HEK293 (cell line): ENCODE measurements around the gene SYT4.
"Not testable (repeated sequence)": the region's sequence is repeated elsewhere in the genome, so short reads cannot be mapped to it uniquely, and the experiment has no call there.

ENCODE experiments used
- CTCF ChIA-PET: fragments of 350-600 bp; formaldehyde crosslinking; extraction: SDS; loops from one replicate; lab custom pipeline; 2021; ENCODE audit warnings: antibody characterized with exemption; lab: Yijun Ruan, JAX
- POLR2A ChIA-PET: fragments of 300-600 bp; formaldehyde crosslinking; extraction: SDS; loops from one replicate; lab custom pipeline; 2020; ENCODE audit warnings: antibody characterized with exemption, inconsistent platforms; lab: Yijun Ruan, JAX
- H3K27ac ChIP-seq: fragments of 200-500 bp; sonication (Bioruptor generic); 2 replicates; pipeline ENCODE4 v1.5.1; 2014; ENCODE audit warnings: low read depth, low read length, control low read depth, inconsistent platforms; ENCODE audit errors: extremely low read depth
- H3K36me3 ChIP-seq, 2 experiments: fragments of 200-500 bp in 1 of 2; sonication (Bioruptor generic) in 1 of 2; 1 replicate in 1 of 2; 2 replicates in 1 of 2; pipeline ENCODE4 v1.5.1; 2014 to 2017; ENCODE audit warnings: inconsistent platforms in 2 of 2, low read length in 2 of 2; ENCODE audit not compliant: control insufficient read depth in 2 of 2, insufficient read depth in 1 of 2
- H3K4me1 ChIP-seq: fragments of 200-500 bp; sonication (Bioruptor generic); 2 replicates; pipeline ENCODE4 v1.5.1; 2014; ENCODE audit warnings: mild to moderate bottlenecking, low read length, inconsistent platforms; ENCODE audit not compliant: control insufficient read depth, insufficient read depth
- H3K4me3 ChIP-seq: 2 replicates; pipeline ENCODE4 v1.5.1; 2011; ENCODE audit warnings: low read depth, mild to moderate bottlenecking, control low read depth, low read length, moderate library complexity
- H3K9me3 ChIP-seq: fragments of 200-500 bp; sonication (Bioruptor generic); 2 replicates; pipeline ENCODE4 v1.5.1; 2014; ENCODE audit warnings: low read depth, low read length, inconsistent platforms; ENCODE audit not compliant: control insufficient read depth, insufficient read depth
- BCL11B ChIP-seq: fragments of 450-650 bp; formaldehyde crosslinking; IDR thresholded peaks from 2 replicates; pipeline ENCODE4 v1.5.1; 2016; ENCODE audit warnings: low read depth, missing biosample characterization, missing genetic modification characterization
- HOXC10 ChIP-seq: sonication (generic); formaldehyde crosslinking; IDR thresholded peaks from 2 replicates; pipeline ENCODE4 v1.8.1; 2023; ENCODE audit warnings: mild to moderate bottlenecking, missing genetic modification reagents
- KLF8 ChIP-seq: fragments of 450-650 bp; formaldehyde crosslinking; IDR thresholded peaks from 2 replicates; pipeline ENCODE4 v1.5.1; 2016; ENCODE audit warnings: missing biosample characterization, missing genetic modification characterization
- ZFP37 ChIP-seq: fragments of 450-650 bp; formaldehyde crosslinking; IDR thresholded peaks from 2 replicates; pipeline ENCODE4 v1.5.1; 2016; ENCODE audit warnings: missing biosample characterization, missing genetic modification characterization
- ZFP69B ChIP-seq: fragments of 450-650 bp; formaldehyde crosslinking; IDR thresholded peaks from 2 replicates; pipeline ENCODE4 v1.5.1; 2016; ENCODE audit warnings: missing biosample characterization, missing genetic modification characterization
- ZNF184 ChIP-seq: fragments of 450-650 bp; IDR thresholded peaks from 2 replicates; pipeline ENCODE4 v1.5.1; 2018; ENCODE audit warnings: missing biosample characterization, mild to moderate bottlenecking, missing genetic modification characterization
- ZNF202 ChIP-seq: fragments of 450-650 bp; formaldehyde crosslinking; IDR thresholded peaks from 2 replicates; pipeline ENCODE4 v1.5.1; 2016; ENCODE audit warnings: missing biosample characterization, missing genetic modification characterization, borderline replicate concordance
- ZNF214 ChIP-seq: fragments of 450-650 bp; formaldehyde crosslinking; IDR thresholded peaks from 2 replicates; pipeline ENCODE4 v1.5.1; 2017; ENCODE audit warnings: missing biosample characterization, mild to moderate bottlenecking, missing genetic modification characterization, borderline replicate concordance
- ZNF341 ChIP-seq: fragments of 450-650 bp; formaldehyde crosslinking; IDR thresholded peaks from 2 replicates; pipeline ENCODE4; 2016; ENCODE audit warnings: low read depth, missing biosample characterization, missing genetic modification characterization
- ZNF37A ChIP-seq: fragments of 450-650 bp; IDR thresholded peaks from 2 replicates; pipeline ENCODE4 v1.5.1; 2018; ENCODE audit warnings: missing biosample characterization, missing genetic modification characterization
- ZNF426 ChIP-seq: fragments of 450-650 bp; formaldehyde crosslinking; IDR thresholded peaks from 2 replicates; pipeline ENCODE4 v1.5.1; 2017; ENCODE audit warnings: missing biosample characterization, missing genetic modification characterization, mild to moderate bottlenecking, inconsistent platforms, moderate library complexity
- ZNF521 ChIP-seq: fragments of 450-650 bp; formaldehyde crosslinking; IDR thresholded peaks from 2 replicates; pipeline ENCODE4 v1.5.1; 2017; ENCODE audit warnings: missing biosample characterization, mild to moderate bottlenecking, missing genetic modification characterization
- ZNF549 ChIP-seq: fragments of 450-650 bp; IDR thresholded peaks from 2 replicates; pipeline ENCODE4 v1.5.1; 2018; ENCODE audit warnings: missing biosample characterization, missing genetic modification characterization, mild to moderate bottlenecking, inconsistent platforms, moderate library complexity
- ZNF596 ChIP-seq: fragments of 450-650 bp; IDR thresholded peaks from 2 replicates; pipeline ENCODE4 v1.5.0; 2018; ENCODE audit warnings: missing biosample characterization, mild to moderate bottlenecking, missing genetic modification characterization, moderate library complexity
- ZNF621 ChIP-seq: fragments of 450-650 bp; formaldehyde crosslinking; IDR thresholded peaks from 2 replicates; pipeline ENCODE4 v1.5.1; 2017; ENCODE audit warnings: missing biosample characterization, missing genetic modification characterization
- ZNF658 ChIP-seq: fragments of 450-650 bp; formaldehyde crosslinking; IDR thresholded peaks from 2 replicates; pipeline ENCODE4; 2016; ENCODE audit warnings: missing biosample characterization, missing genetic modification characterization
- ZNF747 ChIP-seq: fragments of 450-650 bp; formaldehyde crosslinking; IDR thresholded peaks from 2 replicates; pipeline ENCODE4 v1.5.1; 2016; ENCODE audit warnings: missing biosample characterization, missing genetic modification characterization
- ZNF843 ChIP-seq: fragments of 450-650 bp; formaldehyde crosslinking; IDR thresholded peaks from 2 replicates; pipeline ENCODE4 v1.5.1; 2016; ENCODE audit warnings: missing biosample characterization, missing genetic modification characterization
- TF ChIP-seq, protein P1 (sequence below): fragments of 450-650 bp; formaldehyde crosslinking; IDR thresholded peaks from 2 replicates; pipeline ENCODE4 v1.5.1; 2016; ENCODE audit warnings: missing biosample characterization, missing genetic modification characterization
- TF ChIP-seq, protein P2 (sequence below): fragments of 450-650 bp; formaldehyde crosslinking; IDR thresholded peaks from 2 replicates; pipeline ENCODE4 v1.5.1; 2016; ENCODE audit warnings: missing biosample characterization, missing genetic modification characterization, borderline replicate concordance
- TF ChIP-seq, protein P3 (sequence below): fragments of 450-650 bp; formaldehyde crosslinking; IDR thresholded peaks from 2 replicates; pipeline ENCODE4 v1.5.1; 2017; ENCODE audit warnings: missing biosample characterization, missing genetic modification characterization
- TF ChIP-seq, protein P4 (sequence below): fragments of 450-650 bp; formaldehyde crosslinking; IDR thresholded peaks from 2 replicates; pipeline ENCODE4 v1.5.1; 2016; ENCODE audit warnings: missing biosample characterization, missing genetic modification characterization

SYT4 gene

DNA sequence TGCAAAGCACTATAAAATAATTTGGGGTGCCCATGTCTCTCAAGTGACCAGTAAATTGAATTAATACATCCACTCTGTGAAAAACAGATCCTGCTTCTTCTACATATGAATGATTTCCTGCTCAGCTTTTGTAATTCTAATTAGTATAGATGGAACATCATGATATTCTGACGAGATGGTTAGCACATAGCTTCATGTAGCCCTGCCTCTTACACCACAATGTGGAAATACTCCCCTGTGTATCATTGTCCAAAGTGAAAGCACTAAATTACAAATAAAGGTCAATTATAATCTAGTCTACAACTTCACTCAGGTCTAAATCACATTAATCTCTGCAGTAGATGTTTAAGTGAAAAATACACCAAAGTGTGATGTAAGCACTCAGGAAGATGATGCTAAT, 32.9 kb upstream of the SYT4 start:
- CTCF ChIA-PET, result no interaction called here
- Histone ChIP-seq H3K27ac (no peak overlapping the region), H3K36me3 (no peaks in the 10 kb centered on the region), H3K4me3 (no peak overlapping the region), H3K9me3 (no peaks in the 10 kb centered on the region)
- POLR2A ChIA-PET, result no interaction called here
- TF ChIP-seq ZNF621 (tag by site-specific recombination), result no peak
- TF ChIP-seq, all 188 proteins: peak for 0
- H3K4me1 ChIP-seq, result no peaks in the 10 kb centered on the region

DNA sequence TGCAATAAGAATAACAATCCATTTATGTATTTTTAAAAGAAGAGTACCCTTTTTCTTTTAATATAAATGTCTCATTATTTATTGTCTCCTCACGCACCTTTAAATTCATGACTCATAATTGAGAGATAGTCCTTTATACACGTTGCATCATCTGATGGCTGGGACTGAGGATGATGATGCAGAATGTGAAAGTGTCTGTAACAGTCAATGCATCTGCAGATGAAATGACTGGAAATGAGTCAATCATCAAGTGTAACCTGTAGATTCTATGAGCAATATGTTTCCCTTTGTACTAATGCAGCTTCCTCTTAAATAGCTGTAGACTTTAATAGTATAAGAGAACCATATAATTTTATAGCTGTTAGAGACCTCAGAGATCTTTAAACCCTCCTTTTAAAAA, 26.1 kb upstream of the SYT4 start:
- POLR2A ChIA-PET, result no interaction called here
- H3K4me1 ChIP-seq, result no peaks in the 10 kb centered on the region

DNA sequence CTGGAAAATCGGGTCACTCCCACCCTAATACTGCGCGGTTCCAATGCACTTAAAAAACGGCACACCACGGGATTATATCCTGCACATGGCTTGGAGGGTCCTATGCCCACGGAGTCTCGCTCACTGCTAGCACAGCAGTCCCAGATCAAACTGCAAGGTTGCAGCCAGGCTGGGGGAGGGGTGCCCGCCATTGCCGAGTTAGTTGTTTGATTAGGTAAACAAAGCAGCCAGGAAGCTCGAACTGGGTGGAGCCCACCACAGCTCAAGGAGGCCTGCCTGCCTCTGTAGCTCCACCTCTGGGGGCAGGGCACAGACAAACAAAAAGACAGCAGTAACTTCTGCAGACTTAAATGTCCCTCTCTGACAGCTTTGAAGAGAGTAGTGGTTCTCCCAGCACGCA, 8.9 kb upstream of the SYT4 start:
- H3K9me3 ChIP-seq, H3K4me3 ChIP-seq, CTCF ChIA-PET, H3K4me1 ChIP-seq, H3K36me3 ChIP-seq, H3K27ac ChIP-seq, POLR2A ChIA-PET: not testable (repeated sequence)

More for the DNA sequence above, 26.1 kb upstream of the SYT4 start:
- no peak for TF ChIP-seq KLF8
- TF ChIP-seq ZNF596 (tag by site-specific recombination), result no peak
- TF ChIP-seq, protein P1, sequence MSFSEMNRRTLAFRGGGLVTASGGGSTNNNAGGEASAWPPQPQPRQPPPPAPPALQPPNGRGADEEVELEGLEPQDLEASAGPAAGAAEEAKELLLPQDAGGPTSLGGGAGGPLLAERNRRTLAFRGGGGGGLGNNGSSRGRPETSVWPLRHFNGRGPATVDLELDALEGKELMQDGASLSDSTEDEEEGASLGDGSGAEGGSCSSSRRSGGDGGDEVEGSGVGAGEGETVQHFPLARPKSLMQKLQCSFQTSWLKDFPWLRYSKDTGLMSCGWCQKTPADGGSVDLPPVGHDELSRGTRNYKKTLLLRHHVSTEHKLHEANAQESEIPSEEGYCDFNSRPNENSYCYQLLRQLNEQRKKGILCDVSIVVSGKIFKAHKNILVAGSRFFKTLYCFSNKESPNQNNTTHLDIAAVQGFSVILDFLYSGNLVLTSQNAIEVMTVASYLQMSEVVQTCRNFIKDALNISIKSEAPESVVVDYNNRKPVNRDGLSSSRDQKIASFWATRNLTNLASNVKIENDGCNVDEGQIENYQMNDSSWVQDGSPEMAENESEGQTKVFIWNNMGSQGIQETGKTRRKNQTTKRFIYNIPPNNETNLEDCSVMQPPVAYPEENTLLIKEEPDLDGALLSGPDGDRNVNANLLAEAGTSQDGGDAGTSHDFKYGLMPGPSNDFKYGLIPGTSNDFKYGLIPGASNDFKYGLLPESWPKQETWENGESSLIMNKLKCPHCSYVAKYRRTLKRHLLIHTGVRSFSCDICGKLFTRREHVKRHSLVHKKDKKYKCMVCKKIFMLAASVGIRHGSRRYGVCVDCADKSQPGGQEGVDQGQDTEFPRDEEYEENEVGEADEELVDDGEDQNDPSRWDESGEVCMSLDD (tag by site-specific recombination), result no peak
- TF ChIP-seq ZNF214, result no peak
- TF ChIP-seq ZNF549, result no peak
- no peak for TF ChIP-seq ZNF521 (tag by site-specific recombination)
- TF ChIP-seq ZNF747 (tag by site-specific recombination), result no peak
- no peak for TF ChIP-seq ZNF184 (tag by site-specific recombination)
- no peak for TF ChIP-seq ZNF37A (tag by site-specific recombination)
- no peak for TF ChIP-seq ZFP37 (tag by site-specific recombination)
- no peak for TF ChIP-seq ZNF341 (tag by site-specific recombination)
- no peak for TF ChIP-seq ZNF658 (tag by site-specific recombination)
- no peak for TF ChIP-seq ZNF843 (tag by site-specific recombination)
- no peak for TF ChIP-seq HOXC10 (CRISPR knock-in tag)
- TF ChIP-seq, protein P2, sequence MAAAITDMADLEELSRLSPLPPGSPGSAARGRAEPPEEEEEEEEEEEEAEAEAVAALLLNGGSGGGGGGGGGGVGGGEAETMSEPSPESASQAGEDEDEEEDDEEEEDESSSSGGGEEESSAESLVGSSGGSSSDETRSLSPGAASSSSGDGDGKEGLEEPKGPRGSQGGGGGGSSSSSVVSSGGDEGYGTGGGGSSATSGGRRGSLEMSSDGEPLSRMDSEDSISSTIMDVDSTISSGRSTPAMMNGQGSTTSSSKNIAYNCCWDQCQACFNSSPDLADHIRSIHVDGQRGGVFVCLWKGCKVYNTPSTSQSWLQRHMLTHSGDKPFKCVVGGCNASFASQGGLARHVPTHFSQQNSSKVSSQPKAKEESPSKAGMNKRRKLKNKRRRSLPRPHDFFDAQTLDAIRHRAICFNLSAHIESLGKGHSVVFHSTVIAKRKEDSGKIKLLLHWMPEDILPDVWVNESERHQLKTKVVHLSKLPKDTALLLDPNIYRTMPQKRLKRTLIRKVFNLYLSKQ (tag by site-specific recombination), result no peak
- TF ChIP-seq ZFP69B (tag by site-specific recombination), result no peak
- H3K36me3 ChIP-seq, result no peaks in the 10 kb centered on the region
- CTCF ChIA-PET, result no interaction called here
- H3K27ac ChIP-seq, result no peak overlapping the region
- H3K9me3 ChIP-seq, result no peaks in the 10 kb centered on the region
- no peak overlapping the region for H3K4me3 ChIP-seq

DNA sequence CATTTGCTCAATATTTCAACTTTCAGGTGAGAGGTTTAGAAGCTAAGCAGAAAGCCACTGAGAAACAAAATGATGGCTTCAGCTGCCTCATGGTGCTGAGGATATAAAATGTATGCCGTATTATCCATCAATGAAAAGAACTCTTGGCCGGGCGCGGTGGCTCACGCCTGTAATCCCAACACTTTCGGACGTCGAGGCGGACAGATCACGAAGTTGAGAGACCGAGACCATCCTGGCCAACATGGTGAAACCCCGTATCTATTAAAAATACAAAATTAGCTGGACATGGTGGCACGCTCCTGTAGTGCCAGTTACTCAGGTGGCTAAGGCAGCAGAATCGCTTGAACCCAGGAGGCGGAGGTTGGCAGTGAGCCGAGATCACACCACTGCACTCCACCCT, 6.0 kb upstream of the SYT4 start:
- H3K9me3 ChIP-seq, result no peaks in the 10 kb centered on the region
- no peak overlapping the region for H3K4me3 ChIP-seq
- no peak overlapping the region for H3K27ac ChIP-seq
- H3K36me3 ChIP-seq, result no peaks in the 10 kb centered on the region
- H3K4me1 ChIP-seq, result no peaks in the 10 kb centered on the region
- CTCF ChIA-PET, result interaction anchor here (1.1 kb wide), 1 partner anchor 12 kb away, joined by 3 read pairs; no protein-coding TSS in a partner anchor
- POLR2A ChIA-PET, result no interaction called here
- TF ChIP-seq BCL11B (tag by site-specific recombination) (no peak), ZNF426 (tag by site-specific recombination) (no peak), ZNF202 (no peak)
- TF ChIP-seq, protein P3, sequence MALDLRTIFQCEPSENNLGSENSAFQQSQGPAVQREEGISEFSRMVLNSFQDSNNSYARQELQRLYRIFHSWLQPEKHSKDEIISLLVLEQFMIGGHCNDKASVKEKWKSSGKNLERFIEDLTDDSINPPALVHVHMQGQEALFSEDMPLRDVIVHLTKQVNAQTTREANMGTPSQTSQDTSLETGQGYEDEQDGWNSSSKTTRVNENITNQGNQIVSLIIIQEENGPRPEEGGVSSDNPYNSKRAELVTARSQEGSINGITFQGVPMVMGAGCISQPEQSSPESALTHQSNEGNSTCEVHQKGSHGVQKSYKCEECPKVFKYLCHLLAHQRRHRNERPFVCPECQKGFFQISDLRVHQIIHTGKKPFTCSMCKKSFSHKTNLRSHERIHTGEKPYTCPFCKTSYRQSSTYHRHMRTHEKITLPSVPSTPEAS (tag by site-specific recombination), result no peak
- TF ChIP-seq, protein P4, sequence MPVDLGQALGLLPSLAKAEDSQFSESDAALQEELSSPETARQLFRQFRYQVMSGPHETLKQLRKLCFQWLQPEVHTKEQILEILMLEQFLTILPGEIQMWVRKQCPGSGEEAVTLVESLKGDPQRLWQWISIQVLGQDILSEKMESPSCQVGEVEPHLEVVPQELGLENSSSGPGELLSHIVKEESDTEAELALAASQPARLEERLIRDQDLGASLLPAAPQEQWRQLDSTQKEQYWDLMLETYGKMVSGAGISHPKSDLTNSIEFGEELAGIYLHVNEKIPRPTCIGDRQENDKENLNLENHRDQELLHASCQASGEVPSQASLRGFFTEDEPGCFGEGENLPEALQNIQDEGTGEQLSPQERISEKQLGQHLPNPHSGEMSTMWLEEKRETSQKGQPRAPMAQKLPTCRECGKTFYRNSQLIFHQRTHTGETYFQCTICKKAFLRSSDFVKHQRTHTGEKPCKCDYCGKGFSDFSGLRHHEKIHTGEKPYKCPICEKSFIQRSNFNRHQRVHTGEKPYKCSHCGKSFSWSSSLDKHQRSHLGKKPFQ, result no peak
